CD4-positive, alpha-beta T cell (primary cell): Measurements from ENCODE around the gene IFI27L1. TPM values are rescaled to one million over a fixed set of nuclear protein-coding genes. Genes with fewer than 3 reads are reported as not detected.

Source experiments
- ATAC-seq: fragments of 200-7000 bp; cut with Tn5 transposase; one replicate; pipeline ENCODE4 v1.10.0; 2022; ENCODE audit warnings: mild to moderate bottlenecking; ENCODE audit not compliant: poor library complexity
- CTCF ChIA-PET: fragments of 350-600 bp; sonication (Branson Sonifier 250); formaldehyde crosslinking; loops from one replicate; lab custom pipeline; 2021; ENCODE audit warnings: antibody characterized with exemption, inconsistent platforms; lab: Charles Lee
- POLR2A ChIA-PET: fragments of 350-600 bp; sonication (Branson Sonifier 250); formaldehyde crosslinking; loops from one replicate; lab custom pipeline; 2021; ENCODE audit warnings: antibody characterized with exemption, inconsistent platforms; lab: Charles Lee
- DNase-seq, 14 experiments: peaks; one replicate each; pipeline ENCODE4 v3.0.0-alpha.2; 2013 to 2020; ENCODE audit warnings: mixed read lengths in 2 of 14
- H3K27ac ChIP-seq, 2 donors: one replicate each; pipeline versions ENCODE4 v1.5.1 to v1.7.0; 2013; ENCODE audit warnings: low read length in 2 of 2, low read depth in 1 of 2, mild to moderate bottlenecking in 1 of 2
- H3K27me3 ChIP-seq, 2 experiments: 1 replicate in 1 of 2; 2 replicates in 1 of 2; pipeline versions ENCODE4 v1.6.1 to v1.7.0; 2013; ENCODE audit warnings: low read length in 2 of 2, control low read depth in 1 of 2, mild to moderate bottlenecking in 1 of 2, moderate library complexity in 1 of 2; ENCODE audit not compliant: insufficient read depth in 2 of 2, control insufficient read depth in 1 of 2
- H3K36me3 ChIP-seq: one replicate; pipeline ENCODE4 v1.6.1; 2013; ENCODE audit warnings: low read length, control low read depth; ENCODE audit not compliant: insufficient read depth
- H3K4me1 ChIP-seq: one replicate; pipeline ENCODE4 v1.6.1; 2013; ENCODE audit warnings: low read length, control low read depth; ENCODE audit not compliant: insufficient read depth
- H3K4me3 ChIP-seq: one replicate; pipeline ENCODE4 v1.5.1; 2013; ENCODE audit warnings: mild to moderate bottlenecking, low read length, moderate library complexity
- H3K9me3 ChIP-seq, 2 experiments: 1 replicate in 1 of 2; 2 replicates in 1 of 2; pipeline versions ENCODE4 v1.6.1 to v1.7.0; 2013; ENCODE audit warnings: low read length in 2 of 2, mild to moderate bottlenecking in 2 of 2, control low read depth in 1 of 2, moderate library complexity in 1 of 2; ENCODE audit not compliant: control insufficient read depth in 1 of 2, insufficient read depth in 1 of 2
- H3K27ac Mint-ChIP-seq: one replicate; pipeline ENCODE4 v1.8.0; 2020; ENCODE audit warnings: mixed read lengths
- H3K27me3 Mint-ChIP-seq: one replicate; pipeline ENCODE4 v1.8.0; 2021; ENCODE audit warnings: mixed read lengths
- H3K36me3 Mint-ChIP-seq: one replicate; pipeline ENCODE4 v1.8.0; 2021; ENCODE audit warnings: low read depth, mixed read lengths
- H3K4me1 Mint-ChIP-seq: one replicate; pipeline ENCODE4 v1.8.0; 2021; ENCODE audit warnings: low read depth, mixed read lengths
- H3K4me3 Mint-ChIP-seq: one replicate; pipeline ENCODE4 v1.8.0; 2020; ENCODE audit warnings: mild to moderate bottlenecking, mixed read lengths
- H3K9me3 Mint-ChIP-seq: one replicate; pipeline ENCODE4 v1.8.0; 2020; ENCODE audit warnings: mixed read lengths
- CTCF ChIP-seq: fragments of 200-600 bp; IDR thresholded peaks from one replicate; pipeline ENCODE4 v1.8.0; 2022; ENCODE audit warnings: antibody characterized with exemption, mild to moderate bottlenecking
- intact Hi-C, 2 experiments: fragments of 100-400 bp; cut with DNase I in 1 of 2; cut with micrococcal nuclease in 1 of 2; formaldehyde crosslinking; loops; one replicate each; pipeline versions ENCODE4 v1.15.1 to v1.9.0; 2023 to 2025; cut with DNase I, micrococcal nuclease
- total RNA-seq, 174 experiments: library from RNA in 2 of 174; stranded (reverse) in 2 of 174; gene quantifications; one replicate each; pipeline ENCODE4 v1.2.3 and lab custom pipeline; 2021 to 2026

IFI27L1 gene
- total RNA-seq, 2 experiments from 2014 or later: 14.1 to 14.3 TPM

GRCh38 chr14:94045563-94046345 is 35.4 kb upstream of the IFI27L1 start:
- DNase-seq: peak in 1 of 14 experiments; percentile 14
- Histone ChIP-seq H3K4me1 (no peaks in the 10 kb centered on the region), H3K9me3 (no peaks in the 10 kb centered on the region), H3K4me3 (no peak overlapping the region), H3K27ac (no peak overlapping the region), H3K36me3 (peaks cover 64% of the 10 kb centered on the region), H3K27me3 (no peaks in the 10 kb centered on the region)
- Mint-ChIP-seq H3K27me3 (no peaks in the 10 kb centered on the region), H3K4me1 (no peaks in the 10 kb centered on the region), H3K36me3 (peaks cover 75% of the 10 kb centered on the region), H3K4me3 (no peak overlapping the region), H3K27ac (peak overlapping the region; percentile 3), H3K9me3 (no peaks in the 10 kb centered on the region)
- intact Hi-C loops: no loop called here
- no peak for TF ChIP-seq CTCF
- ChIA-PET CTCF (no interaction called here), POLR2A (interaction anchor here (1.2 kb wide), 1 partner anchor 11 kb away, joined by 3 read pairs; no protein-coding TSS in a partner anchor)
- no peak for ATAC-seq

DNA sequence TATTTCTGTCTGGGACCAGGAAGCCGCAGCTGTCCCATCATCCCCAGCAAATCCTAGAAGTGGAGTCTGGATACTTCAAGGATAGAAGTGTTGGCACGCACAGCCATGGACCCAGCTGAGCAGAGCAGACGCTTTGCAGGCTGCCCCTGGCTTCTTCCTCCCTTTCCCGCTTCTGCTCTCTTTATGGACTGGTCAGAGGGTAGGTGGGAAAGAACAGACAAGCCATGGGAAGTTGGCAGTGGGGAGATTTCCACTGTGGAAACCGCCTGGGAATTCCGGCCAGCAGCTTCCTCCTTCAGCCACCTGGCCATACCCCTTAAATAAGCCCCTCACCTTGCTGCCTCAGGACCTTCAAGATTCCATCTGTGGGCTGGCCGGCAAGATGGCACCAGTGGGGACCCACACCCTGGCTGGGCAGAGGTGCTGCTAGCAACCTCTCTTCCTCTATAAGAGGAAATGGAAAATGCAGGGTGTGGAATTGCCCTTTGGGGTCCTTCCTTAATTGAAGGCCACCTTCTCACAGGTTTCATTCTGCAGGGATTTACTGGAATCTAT is 34.3 kb upstream of the IFI27L1 start:
- peaks cover 86% of the 10 kb centered on the region for H3K36me3 Mint-ChIP-seq
- H3K36me3 ChIP-seq: peaks cover 74% of the 10 kb centered on the region
- ATAC-seq (no peak), DNase-seq (peak in 1 of 14 experiments; percentile 14)
- intact Hi-C loops: no loop called here
- ChIA-PET POLR2A (no interaction called here), CTCF (no interaction called here)
- no peaks in the 10 kb centered on the region for H3K9me3 ChIP-seq
- no peaks in the 10 kb centered on the region for H3K9me3 Mint-ChIP-seq
- H3K4me3 Mint-ChIP-seq: no peak overlapping the region
- no peaks in the 10 kb centered on the region for H3K27me3 ChIP-seq
- H3K4me3 ChIP-seq: no peak overlapping the region
- H3K4me1 ChIP-seq: no peaks in the 10 kb centered on the region
- H3K4me1 Mint-ChIP-seq: no peaks in the 10 kb centered on the region
- H3K27me3 Mint-ChIP-seq: no peaks in the 10 kb centered on the region
- no peak for TF ChIP-seq CTCF
- no peak overlapping the region for H3K27ac ChIP-seq
- H3K27ac Mint-ChIP-seq: peak overlapping the region; percentile 71

GRCh38 chr14:94047581-94047980 is 33.5 kb upstream of the IFI27L1 start:
- POLR2A ChIA-PET: no interaction called here
- Mint-ChIP-seq H3K36me3 (peaks cover 94% of the 10 kb centered on the region), H3K27ac (peak overlapping the region; percentile 71), H3K4me3 (no peak overlapping the region), H3K9me3 (no peaks in the 10 kb centered on the region), H3K27me3 (no peaks in the 10 kb centered on the region), H3K4me1 (peaks cover 4% of the 10 kb centered on the region)
- no peaks in the 10 kb centered on the region for H3K9me3 ChIP-seq
- H3K4me1 ChIP-seq: no peaks in the 10 kb centered on the region
- CTCF ChIA-PET: no interaction called here
- H3K27ac ChIP-seq: no peak overlapping the region
- H3K27me3 ChIP-seq: no peaks in the 10 kb centered on the region
- TF ChIP-seq CTCF: no peak
- H3K4me3 ChIP-seq: no peak overlapping the region
- intact Hi-C loops: no loop called here
- DNase-seq (peak in 1 of 14 experiments; percentile 22), ATAC-seq (no peak)
- H3K36me3 ChIP-seq: peaks cover 82% of the 10 kb centered on the region
